HAP-1 (cell line): Measurements from ENCODE around the gene TEX47.

Experiments
- DNase-seq, 2 experiments: peaks; one replicate each; pipeline ENCODE4 v3.0.0-alpha.2; 2016 to 2020; ENCODE audit warnings: low spot score in 2 of 2
- H3K27me3 ChIP-seq: fragments of 250-450 bp; sonication (Bioruptor Pico); 2 replicates; pipeline ENCODE4 v1.5.1; 2020; ENCODE audit warnings: low read depth, mild to moderate bottlenecking, moderate library complexity
- H3K36me3 ChIP-seq: fragments of 250-450 bp; sonication (Bioruptor Pico); replicated peaks from 2 replicates; pipeline ENCODE4 v1.5.1; 2020; ENCODE audit warnings: mild to moderate bottlenecking
- H3K4me1 ChIP-seq: fragments of 250-450 bp; sonication (Bioruptor Pico); 2 replicates; pipeline ENCODE4 v1.5.1; 2020; ENCODE audit warnings: mild to moderate bottlenecking
- H3K4me3 ChIP-seq: fragments of 250-450 bp; sonication (Bioruptor Pico); 2 replicates; pipeline ENCODE4 v1.5.1; 2020; ENCODE audit warnings: mild to moderate bottlenecking, moderate library complexity
- H3K9me3 ChIP-seq: fragments of 250-450 bp; sonication (Bioruptor Pico); 2 replicates; pipeline ENCODE4 v1.5.1; 2020; ENCODE audit warnings: mild to moderate bottlenecking, moderate library complexity
- in situ Hi-C: fragments of 300-500 bp; cut with MboI; formaldehyde crosslinking; loops from 3 replicates; pipeline ENCODE4 v1.14.3; 2020; ENCODE audit warnings: low sequenced_read_pairs, inconsistent platforms, mixed read lengths

The TEX47 gene

DNA sequence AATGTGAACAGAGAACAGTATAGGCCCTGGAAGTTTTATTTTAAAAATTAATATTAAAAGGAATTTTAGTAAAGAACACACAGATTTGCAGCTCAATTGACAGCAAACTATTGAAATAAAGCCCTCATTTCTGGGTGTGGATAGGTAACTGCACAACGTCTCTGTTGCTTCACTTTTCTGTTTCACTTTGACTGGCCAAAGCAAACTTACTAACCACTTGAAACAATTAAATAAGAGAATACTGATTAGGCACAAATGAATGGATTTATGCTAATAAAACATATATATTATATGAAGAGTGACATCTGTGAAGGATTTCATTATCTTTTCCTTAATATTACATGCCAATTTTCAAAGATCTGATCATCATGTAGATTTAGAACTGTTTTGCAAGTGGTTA, 24.1 kb downstream of the TEX47 start:
- Histone ChIP-seq H3K27me3 (no peaks in the 10 kb centered on the region), H3K9me3 (no peaks in the 10 kb centered on the region), H3K36me3 (no peaks in the 10 kb centered on the region), H3K4me3 (no peak overlapping the region), H3K4me1 (no peaks in the 10 kb centered on the region)
- in situ Hi-C loops = no loop called here
- DNase-seq = no peak

DNA sequence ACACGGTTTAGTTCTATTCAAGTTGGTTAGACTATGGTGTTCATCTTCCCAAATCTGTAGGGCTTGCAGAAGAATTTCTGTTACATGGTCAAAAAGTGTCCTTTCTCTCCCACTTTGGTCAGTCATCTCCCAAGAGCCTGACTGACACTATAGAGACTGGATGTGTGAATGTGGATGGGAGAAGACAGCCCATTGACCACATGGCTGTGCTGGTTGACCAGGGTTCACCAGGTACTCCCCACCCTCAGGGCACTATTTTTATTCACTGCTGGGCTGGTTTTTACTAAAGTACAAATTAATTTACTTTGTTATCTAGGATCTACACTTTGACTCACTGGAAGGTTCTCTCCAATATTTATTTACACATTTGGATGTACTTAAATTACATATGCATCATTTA, 33.8 kb downstream of the TEX47 start:
- no peaks in the 10 kb centered on the region for H3K27me3 ChIP-seq
- no peak overlapping the region for H3K4me3 ChIP-seq
- in situ Hi-C loops = no loop called here
- H3K9me3 ChIP-seq = no peaks in the 10 kb centered on the region
- H3K4me1 ChIP-seq = no peaks in the 10 kb centered on the region
- H3K36me3 ChIP-seq = no peaks in the 10 kb centered on the region; the same call in 1 of the 2 replicates
- no peak for DNase-seq

DNA sequence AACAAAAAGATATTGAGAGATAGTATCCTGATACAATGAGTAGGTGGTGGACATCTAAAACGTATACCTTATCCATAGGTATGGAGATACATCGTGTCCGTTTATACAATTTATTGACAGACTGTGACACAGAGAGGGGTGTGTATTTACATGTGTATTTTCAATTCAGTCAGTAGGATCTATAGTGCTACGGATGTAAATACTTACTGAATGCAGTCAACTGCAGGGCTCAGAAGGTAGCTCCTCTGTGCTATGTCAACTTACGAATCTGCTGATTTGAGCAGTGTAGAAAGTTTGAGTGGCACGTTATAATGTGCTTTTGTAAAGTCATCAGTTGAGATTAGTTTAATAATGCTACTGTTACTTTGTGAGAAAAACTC, 35.4 kb downstream of the TEX47 start:
- Histone ChIP-seq H3K36me3 (no peaks in the 10 kb centered on the region; the same call in 1 of the 2 replicates), H3K27me3 (no peaks in the 10 kb centered on the region), H3K4me3 (no peak overlapping the region), H3K4me1 (no peaks in the 10 kb centered on the region), H3K9me3 (no peaks in the 10 kb centered on the region)
- DNase-seq = no peak
- in situ Hi-C loops = no loop called here

DNA sequence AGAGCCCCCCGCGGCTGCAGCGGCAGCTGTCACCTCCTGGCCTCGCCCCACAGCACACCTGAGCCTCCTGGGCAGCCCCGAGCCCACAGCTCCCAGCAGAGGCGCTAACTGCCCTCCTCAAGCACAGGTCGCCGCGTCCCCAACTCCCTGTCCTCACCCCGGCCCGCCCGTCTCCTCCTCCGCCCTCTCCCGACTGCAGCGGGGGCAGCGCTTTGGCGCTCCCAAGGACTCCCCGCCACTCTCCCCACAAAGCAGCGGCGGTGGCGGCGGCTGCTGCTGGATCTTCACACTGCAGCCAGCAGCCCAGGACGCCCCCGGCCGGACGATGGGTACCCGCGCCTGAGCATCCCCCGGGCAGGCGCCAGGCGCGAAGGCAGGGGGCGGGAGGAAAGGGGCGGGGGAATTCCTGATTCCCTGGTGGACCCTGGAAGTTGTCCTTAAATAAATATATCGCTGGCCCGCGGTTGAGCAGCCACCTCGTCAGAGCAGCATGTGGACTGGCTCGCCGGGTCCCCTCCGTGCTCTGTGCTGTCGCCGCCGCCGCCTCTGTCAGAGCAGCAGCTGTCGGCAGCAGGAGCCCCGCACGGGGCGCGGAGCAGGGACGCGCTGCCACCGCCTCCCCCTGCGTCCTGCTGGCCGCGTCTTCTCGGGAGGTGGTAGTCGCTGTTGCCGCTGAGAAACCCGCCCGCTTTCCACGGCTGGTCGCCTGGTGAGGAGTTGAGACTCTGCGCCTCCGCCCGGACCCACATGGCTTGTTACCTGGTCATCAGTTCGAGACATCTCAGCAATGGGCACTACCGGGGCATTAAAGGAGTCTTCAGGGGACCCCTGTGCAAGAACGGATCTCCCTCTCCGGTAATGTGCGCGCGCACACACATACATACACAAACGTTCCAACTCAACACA, 36.1 kb downstream of the TEX47 start, which contains the start of gene ZNF804B:
ZNF804B (plus strand) TSS at position 471 of the 906 bp plus-strand sequence; CDS start at position 748, 277 bp downstream.
- Histone ChIP-seq H3K4me3 (no peak within 1 kb of the TSS), H3K27me3 (no peaks in the 10 kb centered on the region), H3K36me3 (no peaks in the 10 kb centered on the region; the same call in 1 of the 2 replicates), H3K9me3 (no peaks in the 10 kb centered on the region), H3K4me1 (no peaks in the 10 kb centered on the region)
- no peak for DNase-seq
- in situ Hi-C loops = no loop called here

DNA sequence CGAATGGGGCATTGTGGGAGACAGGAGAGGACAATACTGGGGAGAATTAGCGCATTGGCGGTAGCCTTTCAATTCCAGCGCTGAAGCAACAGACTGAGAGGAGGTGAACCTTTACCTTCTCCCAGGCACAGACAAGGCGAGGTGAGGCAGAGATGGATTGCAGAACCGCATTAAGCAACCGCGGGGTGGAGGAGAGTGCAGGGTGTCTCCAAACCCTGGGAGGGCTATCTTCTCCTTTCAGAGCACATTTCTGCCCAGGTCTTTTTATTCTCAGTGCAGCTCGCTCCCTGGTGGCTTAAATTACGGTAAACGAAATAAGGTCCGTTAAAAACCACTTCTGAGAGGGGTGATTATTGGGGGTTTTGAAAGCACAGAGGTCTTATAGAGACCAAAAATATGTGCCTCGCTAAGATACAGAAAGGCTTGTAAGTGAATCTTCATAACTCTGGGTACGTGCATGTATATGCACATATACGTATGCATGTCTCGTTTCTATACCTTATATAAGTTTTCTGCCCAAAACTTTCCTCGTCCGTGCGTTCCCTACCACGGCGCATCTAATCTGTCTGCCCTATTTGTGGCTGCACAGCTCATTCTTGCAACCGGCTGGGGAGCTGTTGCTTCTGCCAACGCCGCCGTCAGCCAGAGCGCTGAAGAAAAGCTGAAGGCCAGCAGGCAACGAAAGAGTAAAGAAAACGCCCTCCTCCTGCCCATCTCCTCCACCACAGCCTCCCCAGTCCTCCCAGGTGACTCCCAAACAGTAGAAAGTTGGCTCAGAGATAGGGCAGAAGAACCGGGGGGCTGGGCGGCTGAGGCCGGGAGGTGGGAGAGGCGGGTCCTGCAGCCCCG, 36.9 kb downstream of the TEX47 start:
- in situ Hi-C loops = no loop called here
- Histone ChIP-seq H3K27me3 (no peaks in the 10 kb centered on the region), H3K4me3 (no peak overlapping the region), H3K4me1 (no peaks in the 10 kb centered on the region), H3K9me3 (no peaks in the 10 kb centered on the region), H3K36me3 (no peaks in the 10 kb centered on the region; the same call in 1 of the 2 replicates)
- no peak for DNase-seq

DNA sequence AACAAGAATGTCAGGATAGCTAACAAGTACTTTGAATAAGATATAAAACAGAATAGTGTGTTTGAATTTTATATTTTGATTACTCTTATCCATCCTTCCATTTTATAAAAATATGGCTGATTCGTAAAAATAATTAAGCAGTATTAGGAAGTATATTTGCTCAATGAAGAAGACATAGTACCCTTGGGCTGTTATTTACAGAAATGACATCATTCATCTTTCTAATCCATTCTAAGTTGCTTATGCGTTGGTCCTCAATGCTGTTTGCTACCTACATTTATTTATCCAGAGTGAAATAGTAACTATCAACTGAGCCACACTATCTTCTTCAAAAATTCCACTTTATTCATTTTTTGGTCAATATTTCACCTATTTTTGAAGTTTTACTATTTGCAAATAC, 38.2 kb downstream of the TEX47 start:
- in situ Hi-C loops = no loop called here
- H3K27me3 ChIP-seq = no peaks in the 10 kb centered on the region

DNA sequence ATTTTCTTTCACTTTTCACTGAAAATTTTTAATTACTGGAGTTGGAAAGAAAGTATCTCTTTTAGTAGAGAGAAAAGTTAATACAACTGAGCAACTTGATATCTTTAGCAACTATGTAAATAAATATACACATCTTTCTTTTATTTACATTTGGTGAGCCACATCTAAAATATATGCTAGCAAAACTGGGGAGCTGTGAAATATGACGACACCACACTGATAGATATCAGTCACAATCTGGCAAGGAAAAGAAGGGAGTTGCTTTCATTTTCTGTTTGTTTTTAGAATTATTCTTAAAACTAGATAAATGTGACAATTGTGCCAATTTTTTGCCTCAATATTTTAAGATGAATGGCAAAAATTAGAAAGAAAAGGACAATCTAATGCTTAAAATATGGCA, 38.7 kb downstream of the TEX47 start:
- no peak overlapping the region for H3K4me3 ChIP-seq
- no peaks in the 10 kb centered on the region for H3K27me3 ChIP-seq
- no peak for DNase-seq
- in situ Hi-C loops = no loop called here
- no peaks in the 10 kb centered on the region for H3K4me1 ChIP-seq
- H3K36me3 ChIP-seq = no peaks in the 10 kb centered on the region; the same call in 1 of the 2 replicates
- no peaks in the 10 kb centered on the region for H3K9me3 ChIP-seq

More for the DNA sequence above, 38.2 kb downstream of the TEX47 start:
- Histone ChIP-seq H3K9me3 (no peaks in the 10 kb centered on the region), H3K36me3 (no peaks in the 10 kb centered on the region; the same call in 1 of the 2 replicates), H3K4me3 (no peak overlapping the region), H3K4me1 (no peaks in the 10 kb centered on the region)
- DNase-seq = no peak

DNA sequence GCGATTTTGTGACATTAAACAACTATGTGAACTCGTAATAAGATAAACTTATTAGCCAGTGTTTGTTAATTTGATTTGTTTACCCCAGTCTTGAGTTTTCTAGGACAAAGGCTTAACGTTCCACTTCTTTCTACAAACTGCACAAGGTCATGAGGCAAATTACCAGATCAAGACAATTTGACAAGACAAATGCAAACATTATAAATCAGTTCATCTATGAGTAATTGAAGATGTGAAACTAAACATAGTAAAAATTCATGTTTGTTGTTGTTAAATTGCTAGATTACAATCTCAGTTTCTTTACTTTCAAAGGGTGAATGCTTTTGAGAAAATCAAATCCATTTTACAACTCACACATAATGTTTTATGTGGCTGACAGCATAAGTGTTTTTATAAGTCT, 49.4 kb downstream of the TEX47 start:
- DNase-seq = no peak
- in situ Hi-C loops = no loop called here
- Histone ChIP-seq H3K4me3 (no peak overlapping the region), H3K36me3 (no peaks in the 10 kb centered on the region), H3K27me3 (no peaks in the 10 kb centered on the region), H3K9me3 (no peaks in the 10 kb centered on the region), H3K4me1 (no peaks in the 10 kb centered on the region)
